GM19324 (cell line): Measurements from ENCODE around the gene ZSCAN2.
"Not testable (repeated sequence)": the region's sequence is repeated elsewhere in the genome, so short reads cannot be mapped to it uniquely, and the experiment has no call there.

Experiments used
- ATAC-seq: cut with Tn5 transposase; IDR thresholded peaks from one replicate; pipeline ENCODE4 v1.9.1; 2021; ENCODE audit warnings: mild to moderate bottlenecking, moderate library complexity; ENCODE audit not compliant: unreplicated experiment, low FRiP score

Gene ZSCAN2

GRCh38 chr15:84633311-84634227 is 32.8 kb downstream of the ZSCAN2 start:
- peak; percentile 50 for ATAC-seq

- no peak for ATAC-seq
Observed at GRCh38 chr15:84634228-84634837, 33.5 kb downstream of the ZSCAN2 start.

- ATAC-seq, result no peak
Observed at GRCh38 chr15:84638103-84638502, 37.3 kb downstream of the ZSCAN2 start.

- not testable (repeated sequence) for ATAC-seq
Observed at GRCh38 chr15:84641871-84642270, 41.1 kb downstream of the ZSCAN2 start.

- ATAC-seq, result not testable (repeated sequence)
Observed at GRCh38 chr15:84642640-84643039, 41.8 kb downstream of the ZSCAN2 start.

- ATAC-seq, result no peak
Observed at GRCh38 chr15:84643838-84644237, 43.0 kb downstream of the ZSCAN2 start.

- ATAC-seq, result no peak
Observed at GRCh38 chr15:84645496-84645895, 44.7 kb downstream of the ZSCAN2 start.

- ATAC-seq, result no peak
Observed at GRCh38 chr15:84645997-84646396, 45.2 kb downstream of the ZSCAN2 start.

- ATAC-seq, result no peak
Observed at GRCh38 chr15:84647726-84648125, 46.9 kb downstream of the ZSCAN2 start.

GRCh38 chr15:84648539-84648938 is 47.7 kb downstream of the ZSCAN2 start:
- no peak for ATAC-seq

GRCh38 chr15:84649706-84650105 is 48.9 kb downstream of the ZSCAN2 start:
- no peak for ATAC-seq

- ATAC-seq, result no peak
Observed at GRCh38 chr15:84653584-84653909, 52.7 kb downstream of the ZSCAN2 start.

GRCh38 chr15:84653910-84654688 is 53.3 kb downstream of the ZSCAN2 start, which contains the start of gene WDR73:
Gene WDR73 (minus strand): TSS chr15:84654283. CDS start chr15:84654274, 9 bp downstream.
- peak; percentile 79 for ATAC-seq

GRCh38 chr15:84654689-84655453 is 54.1 kb downstream of the ZSCAN2 start:
- no peak for ATAC-seq

GRCh38 chr15:84656972-84657371 is 56.2 kb downstream of the ZSCAN2 start:
- no peak for ATAC-seq

- no peak for ATAC-seq
Observed at GRCh38 chr15:84657748-84658079, 56.9 kb downstream of the ZSCAN2 start.

- peak; percentile 77 for ATAC-seq
Observed at GRCh38 chr15:84658080-84658787, 57.4 kb downstream of the ZSCAN2 start, which contains the start of gene NMB. Gene NMB (minus strand): TSS chr15:84658199. CDS start chr15:84658152, 47 bp downstream.

- ATAC-seq, result no peak
Observed at GRCh38 chr15:84658788-84659411, 58.1 kb downstream of the ZSCAN2 start.
